ENCODE results near the gene PCGF2.
"Not testable (repeated sequence)": the region's sequence is repeated elsewhere in the genome, so short reads cannot be mapped to it uniquely, and the experiment has no call there.

PCGF2 gene

DNA sequence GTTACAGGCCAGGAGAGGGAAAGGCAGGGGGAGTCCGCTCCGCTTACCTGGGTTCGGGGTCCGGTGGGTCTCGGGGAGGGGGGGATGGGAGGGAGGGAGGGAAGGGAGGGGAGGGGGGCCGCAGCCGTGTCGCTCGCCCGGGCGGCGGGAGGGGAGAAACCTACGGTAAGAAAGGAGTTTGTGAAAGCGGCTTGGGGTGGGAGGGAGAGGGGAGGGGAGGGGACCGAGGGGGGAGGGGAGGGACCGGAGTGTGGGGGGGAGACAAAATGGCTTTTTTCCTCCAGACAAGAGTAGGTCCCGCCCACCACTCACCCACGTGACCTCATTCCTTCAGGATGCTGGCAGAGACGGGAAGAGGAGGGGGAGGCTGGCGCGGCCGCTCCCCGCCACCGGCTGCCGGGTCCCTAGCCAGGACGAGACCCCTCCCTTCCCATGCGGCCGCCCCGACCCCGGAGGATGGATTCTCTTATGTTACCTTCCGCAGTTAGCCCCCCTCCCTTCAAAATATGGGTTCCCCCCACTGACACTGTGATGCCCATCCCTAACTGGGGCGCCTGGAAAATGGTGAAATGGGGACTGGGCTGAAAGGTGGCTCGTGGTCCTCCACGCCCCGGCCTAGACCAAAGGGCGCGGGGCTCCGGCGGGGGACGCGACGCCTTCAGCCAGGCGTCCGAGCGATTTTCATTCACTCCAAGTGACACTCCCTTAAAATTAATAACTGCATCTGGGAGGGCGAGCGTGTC is at the start of gene PCGF2:
Gene PCGF2, minus strand, starts transcription at position 188 of the 743 bp plus-strand sequence. CDS start 7,934 bp downstream, outside the sequence.
- DNase-seq, result peak; percentile 82

- DNase-seq, result no peak
Measured at GRCh38 chr17:38797828-38798227, 49.7 kb upstream of the PCGF2 start.

DNA sequence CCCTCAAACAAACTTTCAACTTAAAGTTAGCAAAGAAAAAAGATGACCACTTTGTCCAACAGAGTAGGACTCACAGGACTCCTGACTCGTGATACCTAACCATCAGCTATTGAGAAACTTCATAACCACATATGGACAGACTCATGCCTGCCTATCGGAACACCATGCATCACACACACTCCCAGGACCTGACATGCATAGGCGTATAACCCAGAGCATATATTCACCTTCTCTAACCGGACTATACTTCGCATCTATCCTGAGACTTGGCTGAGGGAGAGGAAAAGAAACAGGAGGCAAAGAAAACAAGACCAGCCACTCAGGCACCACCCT is 49.0 kb upstream of the PCGF2 start:
- DNase-seq, result no peak

- no peak for DNase-seq
Measured at GRCh38 chr17:38796451-38797157, 48.5 kb upstream of the PCGF2 start.

DNA sequence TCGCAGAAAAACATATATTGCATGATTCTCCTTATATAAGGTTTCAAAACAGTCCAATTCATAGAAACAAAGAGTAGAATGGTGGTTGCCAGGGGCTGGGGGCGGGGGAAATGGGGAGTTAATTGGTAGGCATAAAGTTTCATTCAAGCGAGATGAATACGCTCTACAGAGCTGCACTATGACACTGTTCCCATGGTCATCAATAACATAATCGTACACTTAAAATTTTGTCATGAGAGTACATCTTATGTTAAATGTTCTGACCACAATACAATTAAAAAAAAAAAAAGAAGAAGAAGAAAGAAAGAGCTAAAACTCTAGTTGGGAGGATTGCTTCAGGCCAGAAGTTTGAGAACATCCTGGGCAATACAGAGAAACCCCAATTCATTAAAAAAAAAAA is 46.1 kb upstream of the PCGF2 start:
- DNase-seq, result no peak

DNA sequence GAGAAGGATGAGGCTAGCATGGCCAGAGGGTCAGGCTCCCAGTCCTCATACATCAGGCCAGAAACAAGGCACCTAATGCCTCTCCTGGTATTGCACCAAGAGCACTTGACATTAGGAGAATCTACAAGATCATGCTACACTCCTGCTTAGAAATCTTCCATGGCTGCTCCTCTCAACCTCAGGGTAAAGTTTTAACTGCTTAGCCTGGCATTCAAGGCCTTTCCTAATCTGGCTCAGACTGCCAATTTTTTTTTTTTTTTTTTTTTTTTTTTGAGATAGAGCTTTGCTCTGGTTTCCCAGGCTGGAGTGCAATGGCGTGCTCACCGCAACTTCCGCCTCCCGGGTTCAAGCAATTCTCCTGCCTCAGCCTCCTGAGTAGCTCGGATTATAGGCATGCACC is 43.0 kb upstream of the PCGF2 start:
- DNase-seq, result no peak

DNA sequence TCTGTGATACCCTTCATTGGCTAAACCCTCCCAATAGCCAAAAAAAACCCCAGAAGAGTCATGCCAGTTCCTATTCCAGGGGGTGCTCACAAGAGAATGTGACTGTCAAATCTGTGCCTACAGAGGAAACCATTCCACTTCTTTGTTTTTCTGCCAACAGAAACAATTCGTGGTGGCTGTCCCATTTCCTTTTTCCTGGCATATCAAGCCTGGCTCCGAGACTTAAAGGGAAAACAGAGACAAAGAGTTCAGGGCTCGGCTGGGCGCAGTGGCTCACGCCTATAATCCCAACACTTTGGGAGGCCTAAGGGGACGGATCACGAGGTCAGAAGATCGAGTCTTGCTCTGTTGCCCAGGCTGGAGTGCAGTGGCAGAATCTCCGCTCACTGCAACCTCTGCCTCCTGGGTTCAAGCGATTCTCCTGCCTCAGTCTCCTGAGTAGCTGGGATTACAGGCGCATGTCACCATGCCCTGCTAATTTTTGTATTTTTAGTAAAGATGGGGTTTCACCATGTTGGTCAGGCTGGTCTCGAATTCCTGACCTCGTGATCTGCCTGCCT is 42.1 kb upstream of the PCGF2 start:
- not testable (repeated sequence) for DNase-seq

- DNase-seq, result no peak
Measured at GRCh38 chr17:38789185-38789584, 41.0 kb upstream of the PCGF2 start.

DNA sequence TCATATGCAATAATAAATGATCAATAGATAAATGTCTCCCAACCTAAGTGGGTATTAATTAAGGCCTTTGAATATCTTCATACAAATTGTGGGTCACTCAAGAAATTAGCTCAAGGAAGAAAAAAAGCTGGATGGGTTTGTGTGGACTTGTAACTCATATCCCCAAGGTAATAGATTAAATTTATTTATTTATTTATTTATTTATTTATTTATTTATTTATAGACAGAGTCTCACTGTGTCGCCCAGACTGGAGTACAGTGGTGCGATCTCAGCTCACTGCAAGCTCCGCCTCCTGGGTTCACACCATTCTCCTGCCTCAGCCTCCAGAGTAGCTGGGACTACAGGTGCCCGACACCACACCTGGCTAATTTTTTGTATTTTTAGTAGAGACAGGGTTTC is 39.9 kb upstream of the PCGF2 start:
- DNase-seq, result not testable (repeated sequence)

DNA sequence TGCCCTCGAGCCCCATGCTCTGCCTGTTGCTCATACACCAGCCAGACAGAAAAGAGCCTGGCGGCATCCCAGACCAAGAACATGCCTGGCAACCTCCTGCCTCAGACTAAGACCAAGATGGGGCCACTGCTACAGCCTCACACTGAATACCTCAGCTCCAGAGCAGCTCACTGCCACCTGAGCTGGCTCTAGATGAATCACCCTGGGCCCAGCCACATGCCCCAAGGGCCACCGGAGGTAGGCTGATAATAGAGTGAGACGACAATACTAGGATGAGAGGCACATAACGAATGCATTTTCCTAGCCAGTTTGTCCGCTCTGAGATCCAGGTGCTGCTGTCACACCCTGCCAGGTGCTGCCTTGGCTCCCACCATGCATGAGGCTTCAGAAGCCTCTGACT is 38.2 kb upstream of the PCGF2 start:
- no peak for DNase-seq

DNA sequence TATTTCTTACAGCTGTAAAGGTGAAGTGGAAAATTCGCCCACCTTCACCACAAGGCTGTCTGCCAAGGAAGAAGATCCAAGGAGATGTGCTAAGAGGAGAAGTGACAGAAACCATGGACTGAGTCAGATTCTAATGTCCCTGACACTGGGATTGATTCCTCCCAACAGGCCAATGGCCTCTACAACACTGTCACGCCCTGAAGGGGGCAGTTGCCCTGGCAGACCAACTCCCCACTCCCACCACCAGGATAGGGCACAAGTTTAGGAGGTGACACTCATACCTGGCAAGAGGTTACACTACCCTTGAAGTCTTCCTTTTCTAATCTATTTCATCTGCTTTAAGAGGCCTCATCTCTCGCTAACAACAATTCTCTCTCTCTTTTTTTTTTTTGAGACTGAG is 35.1 kb upstream of the PCGF2 start:
- DNase-seq, result no peak

- DNase-seq, result no peak
Measured at GRCh38 chr17:38779965-38780752, 32.0 kb upstream of the PCGF2 start.

- DNase-seq, result no peak
Measured at GRCh38 chr17:38777641-38778250, 29.6 kb upstream of the PCGF2 start.

DNA sequence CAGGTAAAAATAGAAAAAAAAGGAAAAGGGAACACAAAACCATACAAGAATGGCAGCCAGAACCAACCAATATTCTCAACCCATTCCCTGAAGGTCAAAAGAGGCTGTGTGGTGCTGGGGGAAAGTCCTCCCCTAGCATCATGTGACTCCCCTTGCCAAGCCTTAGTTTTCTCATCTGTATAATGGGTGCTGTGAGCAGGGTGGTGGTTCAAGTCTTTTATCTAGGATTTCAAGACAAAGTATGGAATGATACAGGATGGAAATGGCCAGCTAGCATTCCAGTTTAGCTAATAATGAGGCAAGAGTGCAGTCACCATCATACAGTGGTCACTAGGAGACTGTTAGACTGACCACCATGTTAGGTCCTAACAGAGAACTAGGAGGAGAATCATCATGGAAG is 25.1 kb upstream of the PCGF2 start:
- DNase-seq, result no peak

DNA sequence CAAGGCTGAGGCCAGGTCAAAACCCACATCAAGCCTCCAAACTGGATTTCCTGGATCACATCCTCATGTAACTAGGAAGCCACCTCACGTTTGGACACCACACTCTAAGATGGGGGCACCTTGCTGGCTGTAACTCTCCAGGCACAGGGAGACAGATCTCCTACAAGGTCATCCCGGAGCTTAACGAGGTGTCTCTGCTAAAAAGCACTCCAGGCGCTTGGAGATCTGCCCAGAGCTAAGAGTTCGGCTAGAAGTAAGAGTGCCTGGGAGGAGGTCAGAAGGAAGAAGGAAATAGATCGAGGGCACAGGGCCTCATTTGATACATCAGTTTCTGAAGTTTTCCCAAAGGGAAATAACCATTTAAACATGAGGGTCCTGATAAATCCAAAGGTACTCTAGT is 20.3 kb upstream of the PCGF2 start:
- DNase-seq, result no peak

GRCh38 chr17:38766341-38766740 is 18.2 kb upstream of the PCGF2 start:
- no peak for DNase-seq

GRCh38 chr17:38762231-38762630 is 14.1 kb upstream of the PCGF2 start:
- no peak for DNase-seq

GRCh38 chr17:38761612-38762011 is 13.5 kb upstream of the PCGF2 start:
- no peak for DNase-seq

DNA sequence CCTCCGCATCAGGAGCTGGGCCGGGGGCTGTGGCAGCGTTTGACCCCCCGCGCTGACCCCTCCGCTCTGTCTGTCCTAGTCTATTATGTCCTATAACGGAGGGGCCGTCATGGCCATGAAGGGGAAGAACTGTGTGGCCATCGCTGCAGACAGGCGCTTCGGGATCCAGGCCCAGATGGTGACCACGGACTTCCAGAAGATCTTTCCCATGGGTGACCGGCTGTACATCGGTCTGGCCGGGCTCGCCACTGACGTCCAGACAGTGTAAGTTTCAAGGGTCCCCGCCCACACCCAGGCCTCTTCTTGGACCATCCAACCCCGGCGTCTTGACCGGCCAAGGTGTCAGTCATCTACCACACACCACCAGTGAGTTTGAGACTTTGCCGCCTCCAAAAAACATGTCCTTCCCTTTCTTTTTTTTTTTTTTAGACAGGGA is 5.0 kb upstream of the PCGF2 start:
- no peak for DNase-seq

DNA sequence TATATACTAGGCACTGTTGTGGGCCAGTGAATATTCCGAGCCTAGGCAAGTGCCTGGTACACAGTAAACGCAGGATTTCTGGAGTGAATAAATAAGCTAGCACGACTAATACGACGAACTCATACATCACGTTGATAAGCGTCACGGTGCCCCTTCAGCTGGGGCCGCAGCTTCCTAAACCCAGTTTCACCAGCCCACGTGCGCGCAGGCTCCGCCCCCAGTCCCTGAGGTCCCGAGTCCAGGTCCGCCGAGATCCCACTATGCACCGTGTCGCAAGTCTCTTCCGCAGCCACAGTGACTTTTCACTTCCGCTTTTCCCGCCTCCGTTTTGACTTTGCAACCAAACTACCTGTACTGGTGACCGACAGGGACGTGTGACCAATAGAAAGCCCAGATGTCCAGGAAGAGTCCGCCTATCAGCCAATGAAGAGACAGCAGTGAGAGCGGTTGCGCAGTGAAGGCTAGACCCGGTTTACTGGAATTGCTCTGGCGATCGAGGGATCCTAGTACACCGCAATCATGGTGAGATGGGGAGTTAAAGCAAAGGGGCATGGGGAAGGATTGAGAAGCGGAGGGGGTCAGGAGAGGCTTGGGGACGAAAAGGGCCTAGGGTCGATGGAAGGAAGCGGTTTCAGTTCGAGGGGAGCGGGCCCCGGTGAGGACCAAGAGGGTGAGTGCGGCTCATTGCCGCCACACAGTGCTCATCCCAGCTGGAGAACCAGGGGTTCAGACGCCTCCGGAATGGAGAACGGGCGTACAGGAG is 4.4 kb upstream of the PCGF2 start, which contains the start of gene PSMB3:
Gene PSMB3, plus strand, starts transcription at position 434 of the 763 bp plus-strand sequence. Its CDS starts 86 bp downstream, at position 520.
- DNase-seq, result peak; percentile 99

DNA sequence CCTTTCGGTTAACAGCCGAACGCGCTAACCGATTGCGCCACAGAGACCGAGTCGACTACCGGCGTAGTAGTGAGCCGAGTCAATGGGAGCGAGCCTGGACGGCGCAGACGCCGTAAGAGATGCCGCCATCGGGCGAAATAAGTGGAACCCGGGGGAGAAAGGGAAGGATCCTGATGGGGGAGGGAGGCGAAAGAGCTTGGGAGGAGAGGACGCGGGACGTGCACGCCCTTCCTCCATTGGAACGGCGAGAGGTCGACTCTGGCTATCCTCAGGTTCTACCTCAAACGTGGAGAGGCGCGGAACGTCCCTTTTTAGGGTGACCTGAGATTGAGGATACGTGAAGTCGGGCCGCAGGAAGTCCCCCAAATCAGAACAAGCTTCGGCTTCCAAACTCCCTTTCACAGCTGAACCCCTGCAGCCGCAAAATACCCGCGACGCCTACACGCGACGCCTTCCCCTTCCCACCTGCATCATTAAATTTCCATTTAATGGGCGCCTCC is 3.7 kb upstream of the PCGF2 start:
- DNase-seq, result peak; percentile 75
